ENCODE measurements around the gene TAF6.

The TAF6 gene

GRCh38 chr7:100119072-100119969 lies at the start of gene TAF6, which contains the start of gene CNPY4:
Gene TAF6, minus strand, starts transcription at chr7:100119358. Its CDS starts 5,149 bp downstream, at chr7:100114209.
Gene CNPY4, plus strand, starts transcription at chr7:100119634. Its CDS starts 111 bp downstream, at chr7:100119745.
- DNase-seq, result peak; percentile 90 to 93

DNA sequence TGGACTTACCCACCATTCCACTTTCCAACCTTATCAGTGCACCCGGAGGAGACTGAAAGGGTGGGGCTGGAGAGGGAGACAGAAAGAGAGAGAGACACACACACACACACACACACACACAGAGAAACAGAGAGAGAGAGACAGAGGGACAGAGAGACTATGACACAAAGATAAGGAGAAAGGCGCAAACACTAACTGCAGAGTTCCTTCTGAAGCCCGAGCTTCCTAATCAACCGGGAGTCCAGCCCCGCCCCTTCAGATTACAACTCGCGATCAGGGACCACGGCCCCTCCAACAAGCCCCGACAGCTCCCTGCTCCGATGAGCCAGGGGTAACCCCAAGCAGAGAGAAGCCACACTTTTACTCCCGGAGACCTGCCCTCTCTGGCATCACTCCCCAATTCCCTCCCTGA lies 48.8 kb upstream of the TAF6 start:
- DNase-seq, result peak in 1 of 2 experiments; percentile 17

DNA sequence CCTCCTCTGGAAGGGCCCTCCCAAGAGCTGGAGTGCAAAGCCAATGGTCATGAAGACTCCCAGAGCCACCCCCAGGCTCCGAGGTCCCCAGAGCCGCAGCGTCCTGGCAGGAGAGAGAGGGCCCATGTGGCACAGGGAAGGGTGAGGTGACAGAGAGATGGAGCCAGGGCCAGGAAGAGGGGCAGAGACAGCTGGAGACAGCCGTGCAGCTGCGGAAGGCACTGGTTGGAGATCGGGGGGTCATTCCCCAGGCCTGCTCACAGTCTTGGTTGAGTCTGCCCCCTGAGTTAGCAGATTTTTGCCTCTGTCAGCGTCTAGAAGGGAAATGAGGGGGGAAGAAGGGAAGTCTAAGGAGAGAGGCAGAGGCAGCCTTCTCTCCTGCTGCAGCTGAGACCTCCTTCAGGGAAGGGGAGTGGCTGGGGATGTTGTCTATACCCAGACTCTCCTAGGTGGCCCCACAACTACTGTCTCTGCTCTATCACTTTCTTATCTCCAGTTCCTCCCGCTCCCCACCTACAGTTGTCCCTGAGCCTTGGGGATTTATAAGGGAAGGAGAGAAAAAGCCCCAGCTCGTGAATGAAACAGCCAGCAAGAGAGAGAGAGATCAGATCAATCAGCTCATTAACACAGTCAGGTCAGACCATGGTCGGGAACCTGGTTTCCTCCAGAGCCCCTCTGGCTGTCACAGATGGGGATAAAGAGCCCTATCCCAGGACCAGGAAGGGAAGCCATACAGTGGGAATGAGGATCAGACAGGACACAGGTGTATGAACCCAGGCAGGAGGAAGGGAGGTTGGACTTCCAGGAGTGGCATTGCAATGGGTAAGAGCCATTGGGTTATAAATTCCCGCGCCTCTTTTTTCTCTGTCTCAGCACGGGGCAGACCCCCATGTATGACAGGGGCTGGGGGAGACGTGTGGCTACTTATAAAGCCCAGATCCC lies 48.1 kb upstream of the TAF6 start:
- DNase-seq, result no peak

GRCh38 chr7:100166317-100166940 lies 47.3 kb upstream of the TAF6 start:
- no peak for DNase-seq

- no peak for DNase-seq
Measured at GRCh38 chr7:100163871-100164270, 44.7 kb upstream of the TAF6 start.

GRCh38 chr7:100163006-100163531 lies 43.9 kb upstream of the TAF6 start:
- no peak for DNase-seq

DNA sequence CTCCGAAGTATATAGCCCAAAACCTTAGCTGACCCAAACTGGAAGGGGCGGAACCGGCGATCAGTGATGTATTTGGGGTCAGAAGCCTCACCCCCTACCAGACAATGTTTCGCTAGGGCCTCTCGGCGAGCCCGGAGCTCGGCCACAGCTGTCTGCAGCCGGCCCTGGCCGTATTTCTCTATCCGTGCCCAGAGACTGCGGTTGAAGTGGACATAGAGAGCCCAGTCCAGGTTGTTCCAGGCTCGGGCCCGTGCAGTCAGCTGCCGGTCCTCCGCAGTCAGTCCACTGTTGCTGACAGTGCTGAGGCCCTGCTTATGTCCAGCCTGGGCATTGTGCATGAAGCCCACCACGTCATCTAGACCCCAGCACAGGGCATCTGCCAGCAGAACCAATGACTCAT lies 40.9 kb upstream of the TAF6 start:
- no peak for DNase-seq

DNA sequence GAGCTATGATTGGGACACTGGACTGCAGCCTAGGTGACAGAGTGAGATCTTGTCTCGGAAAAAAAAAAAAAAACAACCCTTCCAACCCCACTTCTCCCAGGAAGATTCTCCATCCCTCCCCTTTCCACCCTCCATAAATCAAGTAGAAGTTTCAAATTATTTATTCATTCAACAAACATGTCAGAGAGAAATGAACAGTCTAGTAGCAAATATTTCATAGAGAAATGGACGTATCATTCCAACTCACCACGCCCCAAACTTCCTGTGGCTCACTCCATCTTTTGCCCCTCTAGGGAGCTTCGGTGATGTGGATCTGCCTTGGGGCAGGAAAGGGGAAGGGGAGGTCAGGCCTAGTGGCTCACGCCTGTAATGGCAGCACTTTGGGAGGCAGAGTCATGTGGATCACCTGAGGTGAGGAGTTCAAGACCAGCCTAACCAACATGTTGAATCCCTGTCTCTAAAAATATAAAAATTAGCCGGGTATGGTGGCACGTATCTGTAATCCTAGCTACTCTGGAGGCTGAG lies 40.0 kb upstream of the TAF6 start:
- DNase-seq, result no peak

GRCh38 chr7:100158229-100159098 lies 39.3 kb upstream of the TAF6 start, which contains the start of gene TRAPPC14:
Gene TRAPPC14, minus strand, starts transcription at chr7:100158723. Its CDS starts 224 bp downstream, at chr7:100158499.
- DNase-seq, result peak; percentile 58 to 77

- DNase-seq, result no peak
Measured at GRCh38 chr7:100157334-100158228, 38.4 kb upstream of the TAF6 start.

- DNase-seq, result no peak
Measured at GRCh38 chr7:100157069-100157333, 37.8 kb upstream of the TAF6 start.

DNA sequence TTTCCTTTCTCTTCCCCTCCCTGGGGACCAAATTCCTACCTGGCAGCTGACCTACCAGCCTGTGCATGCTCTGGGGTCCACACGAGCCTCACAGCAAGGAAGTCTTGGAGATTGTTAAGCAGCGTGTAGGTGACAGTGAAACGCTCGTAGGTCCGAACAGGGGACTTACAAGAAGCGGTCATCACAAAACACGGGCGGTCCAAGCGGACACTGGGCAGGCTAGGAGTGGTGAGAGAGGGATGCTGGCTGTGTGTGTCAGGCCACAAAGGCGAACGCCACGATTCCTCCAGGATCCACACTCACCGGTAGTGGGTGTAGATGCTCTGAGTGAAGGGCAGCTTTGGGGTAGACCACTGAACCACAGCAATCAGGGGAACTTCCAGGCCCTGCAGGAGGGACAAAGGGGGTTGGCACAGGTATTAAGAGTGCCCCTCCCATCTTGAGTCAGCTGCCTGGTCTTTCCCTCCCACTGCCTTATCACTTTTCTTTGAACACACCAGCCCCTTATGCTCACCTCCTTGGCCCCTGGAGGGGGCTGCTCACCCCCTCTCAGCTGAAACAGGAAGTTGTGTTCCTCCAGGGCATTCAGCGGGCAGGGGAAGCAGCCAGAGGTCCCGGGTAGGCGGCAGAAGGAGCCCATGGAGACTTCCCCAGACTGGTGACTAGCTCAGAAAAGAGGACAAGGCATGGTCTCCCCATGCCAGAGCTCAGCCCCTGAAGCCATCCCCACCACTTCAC lies 37.3 kb upstream of the TAF6 start:
- no peak for DNase-seq

DNA sequence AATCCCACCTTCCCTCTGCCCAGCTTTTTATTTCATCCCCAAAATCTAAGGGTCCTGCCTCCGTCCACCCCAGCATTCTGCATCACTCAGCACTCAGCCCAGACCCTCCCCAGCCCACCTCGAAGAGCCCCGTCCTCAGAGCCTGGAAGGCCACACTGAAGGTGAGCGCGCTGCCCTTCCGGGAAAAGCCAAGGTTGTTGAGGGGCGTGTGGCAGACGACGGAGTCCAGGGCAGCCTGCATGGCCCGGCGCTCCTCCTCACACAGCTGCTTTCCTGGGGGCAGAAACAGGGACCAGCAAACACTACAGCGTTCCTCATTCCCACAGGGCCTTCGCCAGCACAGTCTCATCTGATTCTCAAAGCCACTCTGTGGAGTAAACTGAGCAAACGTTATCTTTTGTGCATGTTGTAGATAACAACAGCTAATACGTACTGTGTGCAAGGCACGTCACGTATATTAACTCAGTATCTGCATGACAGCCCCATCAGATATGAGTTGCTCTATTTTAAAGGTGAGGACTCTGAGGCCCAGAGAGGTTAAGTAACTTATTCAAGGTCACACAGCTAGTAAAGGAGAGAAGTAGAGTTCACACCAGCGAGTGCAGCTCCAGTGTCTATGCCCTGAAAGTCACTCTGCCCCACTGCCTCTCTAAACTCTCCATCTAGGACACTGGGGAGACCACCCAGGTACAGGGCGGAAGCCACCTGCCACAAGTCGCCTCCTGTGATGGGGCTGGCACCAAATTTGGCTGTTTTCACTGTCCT lies 36.6 kb upstream of the TAF6 start:
- DNase-seq, result no peak

- no peak for DNase-seq
Measured at GRCh38 chr7:100154651-100155491, 35.7 kb upstream of the TAF6 start.

DNA sequence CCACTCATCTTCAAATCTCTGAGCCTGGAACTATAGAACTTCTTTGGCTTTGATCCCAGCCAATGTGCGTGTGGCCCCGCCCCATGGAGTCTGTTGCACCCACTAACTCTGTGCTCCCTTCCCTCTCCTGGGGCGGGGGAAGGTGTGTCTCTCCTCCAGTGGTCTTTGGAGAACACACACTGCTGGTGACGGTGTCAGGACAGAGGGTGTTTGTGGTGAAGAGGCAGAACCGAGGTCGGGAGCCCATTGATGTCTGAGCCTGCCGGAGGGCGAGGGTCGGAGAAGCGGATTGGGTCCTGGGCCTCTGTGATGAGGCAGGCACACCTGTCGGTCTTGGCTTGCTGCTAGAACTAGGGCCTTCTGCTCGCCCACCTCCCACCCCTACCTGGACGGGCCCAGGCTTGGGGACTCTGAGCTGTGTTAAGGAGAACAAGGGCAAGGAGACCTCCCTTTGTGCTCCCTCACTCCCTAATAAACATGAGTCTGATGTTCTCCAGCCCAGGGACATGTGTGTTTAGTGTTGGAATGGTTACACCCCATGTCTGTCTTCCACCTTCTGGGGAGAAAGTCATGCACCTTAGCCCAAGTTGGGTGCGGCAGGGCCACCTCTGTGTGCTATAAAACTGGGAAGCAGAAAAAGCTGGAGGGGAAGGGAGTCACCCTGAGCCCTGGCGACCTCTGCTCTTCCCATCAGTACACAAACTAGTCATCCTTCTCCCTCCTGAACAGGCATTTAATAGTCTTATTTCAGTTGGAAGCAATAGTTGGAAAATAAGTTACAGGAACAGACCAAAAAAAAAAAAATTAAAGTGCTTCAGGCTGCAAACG lies 34.8 kb upstream of the TAF6 start:
- DNase-seq, result no peak

DNA sequence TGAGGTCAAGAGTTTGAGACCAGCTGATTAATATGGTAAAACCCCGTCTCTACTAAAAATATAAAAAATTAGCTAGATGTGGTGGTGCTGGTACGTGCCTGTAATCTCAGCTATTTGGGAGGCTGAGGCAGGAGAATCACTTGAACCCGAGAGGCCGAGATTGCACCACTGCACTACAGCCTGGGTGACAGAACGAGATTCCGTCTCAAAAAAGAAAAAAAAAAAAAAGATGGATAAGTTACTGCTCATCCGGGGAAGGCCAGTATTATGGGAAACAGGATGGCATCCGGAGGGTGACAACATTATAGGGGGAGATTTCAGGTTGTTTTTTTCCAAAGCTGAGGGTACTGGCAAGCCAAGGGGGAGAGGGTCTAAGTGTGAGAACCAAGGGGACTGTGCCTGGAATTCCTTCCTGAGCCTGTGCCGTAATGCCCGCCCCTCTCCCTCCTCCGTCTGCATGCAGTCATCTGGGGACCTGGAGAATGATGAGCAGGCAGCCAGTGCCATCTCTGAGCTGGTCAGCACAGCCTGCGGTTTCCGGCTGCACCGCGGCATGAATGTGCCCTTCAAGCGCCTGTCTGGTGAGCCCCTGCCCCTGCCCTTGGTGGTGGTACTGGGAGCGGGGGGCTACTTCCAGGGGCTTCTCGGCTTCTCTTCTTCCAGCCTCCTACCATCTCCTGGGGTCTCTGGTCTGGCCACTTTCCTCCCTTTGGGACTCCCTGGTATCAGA lies 33.9 kb upstream of the TAF6 start:
- DNase-seq, result no peak
